WTC11 (cell line): ENCODE measurements around the gene EHD4. TPM values are rescaled to one million over a fixed set of nuclear protein-coding genes. Genes with fewer than 3 reads are reported as not detected.
A peak's percentile ranks its signal among the peaks of the same experiment; 100 is the strongest.

Experiments
- ATAC-seq: fragments of 200-7000 bp; cut with Tn5 transposase; 2 replicates; pipeline ENCODE4 v1.10.0; 2021; ENCODE audit warnings: mild to moderate bottlenecking, moderate library complexity
- CTCF ChIA-PET: fragments of 300-600 bp; sonication (Branson Sonifier 250); formaldehyde crosslinking; loops from one replicate; lab custom pipeline; 2021; ENCODE audit warnings: antibody characterized with exemption; lab: Charles Lee
- POLR2A ChIA-PET: fragments of 350-600 bp; sonication (Branson Sonifier 250); formaldehyde crosslinking; loops from one replicate; lab custom pipeline; 2021; ENCODE audit warnings: antibody characterized with exemption; lab: Charles Lee
- DNase-seq: peaks from one replicate; pipeline ENCODE4 v3.0.0; 2021; ENCODE audit warnings: low spot score
- H3K27ac Mint-ChIP-seq: 2 replicates; pipeline ENCODE4 v1.8.0; 2021; ENCODE audit warnings: mixed read lengths
- H3K27me3 Mint-ChIP-seq: 2 replicates; pipeline ENCODE4 v1.8.0; 2021; ENCODE audit warnings: low read depth, mild to moderate bottlenecking, moderate library complexity, mixed read lengths
- H3K36me3 Mint-ChIP-seq: 2 replicates; pipeline ENCODE4 v1.8.0; 2021; ENCODE audit warnings: mixed read lengths
- H3K4me1 Mint-ChIP-seq: 2 replicates; pipeline ENCODE4 v1.8.0; 2022; ENCODE audit warnings: mixed read lengths
- H3K4me3 Mint-ChIP-seq: 2 replicates; pipeline ENCODE4 v1.8.0; 2021; ENCODE audit warnings: mild to moderate bottlenecking, moderate library complexity, mixed read lengths
- H3K9me3 Mint-ChIP-seq: 2 replicates; pipeline ENCODE4 v1.8.0; 2021; ENCODE audit warnings: mixed read lengths
- CBFB ChIP-seq: sonication (generic); formaldehyde crosslinking; IDR thresholded peaks from 2 replicates; pipeline ENCODE4 v1.8.1; 2022; ENCODE audit warnings: mild to moderate bottlenecking, low read depth, missing genetic modification reagents
- CREM ChIP-seq: sonication (generic); formaldehyde crosslinking; IDR thresholded peaks from 2 replicates; pipeline ENCODE4 v1.8.1; 2022; ENCODE audit warnings: mild to moderate bottlenecking, missing genetic modification reagents, moderate library complexity
- E2F1 ChIP-seq: sonication (generic); formaldehyde crosslinking; IDR thresholded peaks from 2 replicates; pipeline ENCODE4 v1.8.0; 2022; ENCODE audit warnings: mild to moderate bottlenecking, missing genetic modification reagents
- ELF4 ChIP-seq: sonication (generic); formaldehyde crosslinking; IDR thresholded peaks from 2 replicates; pipeline ENCODE4 v1.8.1; 2022; ENCODE audit warnings: low read depth, mild to moderate bottlenecking, moderate library complexity, missing genetic modification reagents
- EMX1 ChIP-seq: fragments of 250-450 bp; sonication (Bioruptor Pico); IDR thresholded peaks from 2 replicates; pipeline ENCODE4 v1.8.0; 2021; ENCODE audit warnings: mild to moderate bottlenecking
- GRHL2 ChIP-seq: fragments of 250-450 bp; sonication (Bioruptor Pico); IDR thresholded peaks from 2 replicates; pipeline ENCODE4 v1.8.0; 2022; ENCODE audit warnings: mild to moderate bottlenecking, moderate library complexity; ENCODE audit not compliant: insufficient replicate concordance, severe bottlenecking
- HMGXB4 ChIP-seq: sonication (generic); formaldehyde crosslinking; IDR thresholded peaks from 2 replicates; pipeline ENCODE4 v1.8.1; 2023; ENCODE audit warnings: mild to moderate bottlenecking, moderate library complexity, missing genetic modification reagents
- RORB ChIP-seq: fragments of 250-450 bp; sonication (Bioruptor Pico); IDR thresholded peaks from 2 replicates; pipeline ENCODE4 v1.9.0; 2021; ENCODE audit warnings: mild to moderate bottlenecking
- SMAD3 ChIP-seq: sonication (generic); formaldehyde crosslinking; IDR thresholded peaks from 2 replicates; pipeline ENCODE4 v1.8.0; 2022; ENCODE audit warnings: missing genetic modification reagents, mild to moderate bottlenecking, borderline replicate concordance
- TP53 ChIP-seq: sonication (generic); formaldehyde crosslinking; IDR thresholded peaks from 2 replicates; pipeline ENCODE4 v1.8.1; 2023; ENCODE audit warnings: mild to moderate bottlenecking, missing genetic modification reagents
- ZNF138 ChIP-seq: sonication (generic); formaldehyde crosslinking; conservative IDR thresholded peaks from 2 replicates; pipeline ENCODE4 v1.8.1; 2022; ENCODE audit warnings: mild to moderate bottlenecking, moderate library complexity, missing genetic modification reagents
- ZNF219 ChIP-seq: sonication (generic); formaldehyde crosslinking; IDR thresholded peaks from 2 replicates; pipeline ENCODE4 v1.8.0; 2023; ENCODE audit warnings: missing genetic modification reagents, mild to moderate bottlenecking, borderline replicate concordance
- ZNF317 ChIP-seq: sonication (generic); formaldehyde crosslinking; IDR thresholded peaks from 2 replicates; pipeline ENCODE4 v1.8.1; 2023; ENCODE audit warnings: low read depth, mild to moderate bottlenecking, moderate library complexity, missing genetic modification reagents, borderline replicate concordance
- ZNF423 ChIP-seq: fragments of 250-450 bp; sonication (Bioruptor Pico); IDR thresholded peaks from 2 replicates; pipeline ENCODE4 v2.1.2; 2022; ENCODE audit warnings: mild to moderate bottlenecking, moderate library complexity
- total RNA-seq: library from RNA; stranded (reverse); gene quantifications from 3 replicates; pipeline ENCODE4 v1.2.3, GENCODE V29; 2021
- TF ChIP-seq, protein P1 (sequence below): sonication (generic); formaldehyde crosslinking; IDR thresholded peaks from 2 replicates; pipeline ENCODE4 v1.8.0; 2022; ENCODE audit warnings: mild to moderate bottlenecking, missing genetic modification reagents
- TF ChIP-seq, protein P2 (sequence below): sonication (generic); formaldehyde crosslinking; IDR thresholded peaks from 2 replicates; pipeline ENCODE4 v1.8.1; 2023; ENCODE audit warnings: mild to moderate bottlenecking, missing genetic modification reagents
- TF ChIP-seq, protein P3 (sequence below): fragments of 250-450 bp; sonication (Bioruptor Pico); IDR thresholded peaks from 2 replicates; pipeline ENCODE4 v2.1.2; 2022; ENCODE audit warnings: mild to moderate bottlenecking, moderate library complexity
- TF ChIP-seq, protein P4 (sequence below): sonication (generic); formaldehyde crosslinking; IDR thresholded peaks from 2 replicates; pipeline ENCODE4 v1.8.1; 2022; ENCODE audit warnings: missing genetic modification reagents, borderline replicate concordance

EHD4 gene
- total RNA-seq, 1 experiment from 2014 or later: 23.9 TPM

DNA sequence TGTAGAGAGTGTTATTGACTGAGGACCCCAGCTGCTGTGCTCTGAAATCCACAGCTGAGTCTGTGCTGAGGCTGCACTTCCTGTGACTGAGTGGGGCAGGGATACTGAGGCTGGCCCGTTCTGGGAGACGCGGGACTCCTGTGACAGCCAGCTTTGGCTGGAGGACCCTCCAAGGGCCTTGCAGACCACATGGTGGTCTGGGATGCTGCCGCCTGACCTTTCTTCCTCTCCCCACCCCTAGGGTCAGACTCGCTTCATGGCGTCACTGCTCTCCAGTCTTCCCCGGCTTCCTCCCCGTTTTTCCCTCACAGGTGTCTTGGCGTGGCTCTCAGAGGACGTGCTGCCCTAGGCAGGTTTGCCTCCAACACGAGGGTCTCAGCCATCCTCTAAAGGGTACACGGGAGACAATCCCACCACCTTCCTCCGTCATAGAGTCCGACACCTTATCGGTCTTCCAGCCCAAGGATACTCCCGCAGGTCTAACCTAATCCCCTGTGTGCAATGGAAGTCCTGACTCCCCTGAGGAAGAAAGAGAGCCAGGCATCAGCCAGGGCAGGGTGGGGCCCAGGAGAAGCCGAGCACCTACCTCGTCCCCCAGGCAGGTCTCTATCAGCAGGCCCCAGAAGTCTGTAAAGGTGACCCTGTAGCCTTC, 19.9 kb upstream of the EHD4 start:
- no peaks in the 10 kb centered on the region; the same call in 1 of the 2 replicates for H3K27me3 Mint-ChIP-seq
- DNase-seq (no peak), ATAC-seq (no peak)
- CTCF ChIA-PET: interaction anchor here (0.6 to 1.6 kb wide), 2 partner anchors 65 to 119 kb away, joined by 3 to 7 read pairs; no protein-coding TSS in a partner anchor
- H3K27ac Mint-ChIP-seq: peak overlapping the region; percentile 79; the same call in 1 of the 2 replicates
- no peak overlapping the region for H3K4me3 Mint-ChIP-seq
- H3K9me3 Mint-ChIP-seq: no peaks in the 10 kb centered on the region
- peaks cover 6% of the 10 kb centered on the region for H3K4me1 Mint-ChIP-seq
- H3K36me3 Mint-ChIP-seq: no peaks in the 10 kb centered on the region
- TF ChIP-seq SMAD3 (CRISPR knock-in tag) (no peak), RORB (no peak), ZNF317 (no peak), CBFB (CRISPR knock-in tag) (no peak), E2F1 (CRISPR knock-in tag) (no peak), ZNF138 (no peak), ZNF423 (no peak), HMGXB4 (CRISPR knock-in tag) (no peak), ELF4 (CRISPR knock-in tag) (no peak), TP53 (no peak), ZNF219 (CRISPR knock-in tag) (no peak), CREM (no peak), EMX1 (CRISPR knock-in tag) (no peak), GRHL2 (CRISPR knock-in tag) (no peak)
- TF ChIP-seq, protein P1, sequence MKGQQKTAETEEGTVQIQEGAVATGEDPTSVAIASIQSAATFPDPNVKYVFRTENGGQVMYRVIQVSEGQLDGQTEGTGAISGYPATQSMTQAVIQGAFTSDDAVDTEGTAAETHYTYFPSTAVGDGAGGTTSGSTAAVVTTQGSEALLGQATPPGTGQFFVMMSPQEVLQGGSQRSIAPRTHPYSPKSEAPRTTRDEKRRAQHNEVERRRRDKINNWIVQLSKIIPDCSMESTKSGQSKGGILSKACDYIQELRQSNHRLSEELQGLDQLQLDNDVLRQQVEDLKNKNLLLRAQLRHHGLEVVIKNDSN (CRISPR knock-in tag): no peak
- TF ChIP-seq, protein P2, sequence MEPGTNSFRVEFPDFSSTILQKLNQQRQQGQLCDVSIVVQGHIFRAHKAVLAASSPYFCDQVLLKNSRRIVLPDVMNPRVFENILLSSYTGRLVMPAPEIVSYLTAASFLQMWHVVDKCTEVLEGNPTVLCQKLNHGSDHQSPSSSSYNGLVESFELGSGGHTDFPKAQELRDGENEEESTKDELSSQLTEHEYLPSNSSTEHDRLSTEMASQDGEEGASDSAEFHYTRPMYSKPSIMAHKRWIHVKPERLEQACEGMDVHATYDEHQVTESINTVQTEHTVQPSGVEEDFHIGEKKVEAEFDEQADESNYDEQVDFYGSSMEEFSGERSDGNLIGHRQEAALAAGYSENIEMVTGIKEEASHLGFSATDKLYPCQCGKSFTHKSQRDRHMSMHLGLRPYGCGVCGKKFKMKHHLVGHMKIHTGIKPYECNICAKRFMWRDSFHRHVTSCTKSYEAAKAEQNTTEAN (CRISPR knock-in tag): no peak
- TF ChIP-seq, protein P3, sequence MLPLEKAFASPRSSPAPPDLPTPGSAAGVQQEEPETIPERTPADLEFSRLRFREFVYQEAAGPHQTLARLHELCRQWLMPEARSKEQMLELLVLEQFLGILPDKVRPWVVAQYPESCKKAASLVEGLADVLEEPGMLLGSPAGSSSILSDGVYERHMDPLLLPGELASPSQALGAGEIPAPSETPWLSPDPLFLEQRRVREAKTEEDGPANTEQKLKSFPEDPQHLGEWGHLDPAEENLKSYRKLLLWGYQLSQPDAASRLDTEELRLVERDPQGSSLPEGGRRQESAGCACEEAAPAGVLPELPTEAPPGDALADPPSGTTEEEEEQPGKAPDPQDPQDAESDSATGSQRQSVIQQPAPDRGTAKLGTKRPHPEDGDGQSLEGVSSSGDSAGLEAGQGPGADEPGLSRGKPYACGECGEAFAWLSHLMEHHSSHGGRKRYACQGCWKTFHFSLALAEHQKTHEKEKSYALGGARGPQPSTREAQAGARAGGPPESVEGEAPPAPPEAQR (CRISPR knock-in tag): no peak
- TF ChIP-seq, protein P4, sequence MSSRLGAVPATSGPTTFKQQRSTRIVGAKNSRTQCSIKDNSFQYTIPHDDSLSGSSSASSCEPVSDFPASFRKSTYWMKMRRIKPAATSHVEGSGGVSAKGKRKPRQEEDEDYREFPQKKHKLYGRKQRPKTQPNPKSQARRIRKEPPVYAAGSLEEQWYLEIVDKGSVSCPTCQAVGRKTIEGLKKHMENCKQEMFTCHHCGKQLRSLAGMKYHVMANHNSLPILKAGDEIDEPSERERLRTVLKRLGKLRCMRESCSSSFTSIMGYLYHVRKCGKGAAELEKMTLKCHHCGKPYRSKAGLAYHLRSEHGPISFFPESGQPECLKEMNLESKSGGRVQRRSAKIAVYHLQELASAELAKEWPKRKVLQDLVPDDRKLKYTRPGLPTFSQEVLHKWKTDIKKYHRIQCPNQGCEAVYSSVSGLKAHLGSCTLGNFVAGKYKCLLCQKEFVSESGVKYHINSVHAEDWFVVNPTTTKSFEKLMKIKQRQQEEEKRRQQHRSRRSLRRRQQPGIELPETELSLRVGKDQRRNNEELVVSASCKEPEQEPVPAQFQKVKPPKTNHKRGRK (CRISPR knock-in tag): no peak
- POLR2A ChIA-PET: no interaction called here
